NK-92 treated with Interleukin-12 subunit alpha and Interleukin-12 subunit beta, amount 100 ng/mL, for 24 hours (cell line): ENCODE results near the gene NPTXR.

Experiments used
- DNase-seq: peaks from one replicate; lab custom pipeline; 2025; lab: John Stamatoyannopoulos, UW

NPTXR gene

GRCh38 chr22:38793721-38794466, 49.9 kb downstream of the NPTXR start, which contains the start of gene DNAL4:
DNAL4 (minus strand) TSS chr22:38794143; CDS start chr22:38782731, 11,412 bp downstream.
- peak; percentile 78 for DNase-seq

DNA sequence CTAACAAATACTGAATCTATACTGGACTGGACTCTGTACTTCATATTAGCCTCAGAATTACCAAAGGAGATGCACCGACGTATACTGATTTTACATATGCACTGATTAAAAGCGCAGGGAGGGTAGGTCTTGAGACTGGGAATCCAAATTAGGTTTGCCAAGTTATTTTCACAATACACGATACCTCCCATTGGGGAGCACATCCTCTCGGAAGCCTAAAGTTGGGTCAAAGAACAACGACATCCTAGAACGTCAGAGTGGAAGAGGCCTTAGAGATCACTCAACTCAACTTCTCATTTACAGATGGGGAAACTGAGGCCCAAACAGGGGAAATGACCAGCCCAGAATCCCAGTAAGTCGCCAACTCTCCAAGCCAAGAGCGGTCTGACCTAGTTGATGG, 50.5 kb downstream of the NPTXR start:
- no peak for DNase-seq

DNA sequence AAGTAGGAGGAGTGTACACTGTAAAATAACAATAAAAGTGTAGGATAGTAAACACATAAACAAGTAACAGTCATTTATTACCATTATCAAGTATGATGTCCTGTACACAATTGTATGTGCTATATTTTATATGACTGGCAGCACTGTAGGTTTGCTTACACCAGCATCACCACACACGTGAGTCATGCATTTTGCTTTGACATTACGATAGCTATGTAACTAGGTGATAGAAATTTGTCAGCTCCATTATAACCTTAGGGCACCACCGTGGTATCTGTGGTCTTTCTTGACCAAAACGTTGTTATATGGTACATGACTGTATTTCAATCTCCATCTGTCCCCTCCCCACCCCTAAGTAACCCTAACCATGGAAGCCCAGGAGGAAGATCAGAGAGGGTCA, 51.0 kb downstream of the NPTXR start:
- no peak for DNase-seq

DNA sequence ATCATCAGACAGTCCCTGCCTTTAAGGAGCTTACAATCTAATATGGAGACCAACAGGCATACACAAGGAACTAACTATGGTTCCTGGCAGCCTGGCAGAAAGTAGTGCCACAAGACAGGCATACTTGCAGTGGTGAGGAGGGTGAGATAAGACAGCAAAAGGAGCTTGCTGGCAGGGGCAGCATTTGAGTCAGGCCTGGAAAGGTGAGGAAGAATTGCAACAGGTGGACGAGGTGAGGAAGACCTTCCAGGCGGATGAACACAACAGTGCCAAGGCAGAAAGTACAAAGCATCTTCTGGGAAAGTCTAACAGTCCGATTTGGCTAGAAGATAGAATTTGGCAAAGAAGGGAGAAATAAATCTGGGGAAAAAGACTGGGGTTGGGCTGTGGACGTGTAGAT, 54.2 kb downstream of the NPTXR start:
- no peak for DNase-seq

DNA sequence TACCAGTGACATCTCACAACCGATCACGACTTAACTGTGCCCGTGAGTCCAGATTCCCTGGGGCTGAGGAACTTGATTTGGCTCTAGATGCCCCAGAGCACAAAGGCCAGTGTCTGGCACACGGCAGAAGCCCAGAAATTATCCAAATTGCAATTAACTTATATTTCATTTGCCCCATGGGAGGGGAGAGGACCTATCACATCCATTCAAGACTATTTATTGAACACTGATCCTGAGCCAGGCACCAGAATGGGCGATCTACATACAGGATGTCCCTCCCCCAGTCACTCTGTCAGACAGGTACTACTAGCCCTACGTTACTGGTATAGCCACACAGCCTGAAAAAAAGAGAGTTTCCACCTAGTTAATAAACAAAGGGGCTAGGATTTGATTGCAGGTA, 55.0 kb downstream of the NPTXR start:
- DNase-seq = no peak

DNA sequence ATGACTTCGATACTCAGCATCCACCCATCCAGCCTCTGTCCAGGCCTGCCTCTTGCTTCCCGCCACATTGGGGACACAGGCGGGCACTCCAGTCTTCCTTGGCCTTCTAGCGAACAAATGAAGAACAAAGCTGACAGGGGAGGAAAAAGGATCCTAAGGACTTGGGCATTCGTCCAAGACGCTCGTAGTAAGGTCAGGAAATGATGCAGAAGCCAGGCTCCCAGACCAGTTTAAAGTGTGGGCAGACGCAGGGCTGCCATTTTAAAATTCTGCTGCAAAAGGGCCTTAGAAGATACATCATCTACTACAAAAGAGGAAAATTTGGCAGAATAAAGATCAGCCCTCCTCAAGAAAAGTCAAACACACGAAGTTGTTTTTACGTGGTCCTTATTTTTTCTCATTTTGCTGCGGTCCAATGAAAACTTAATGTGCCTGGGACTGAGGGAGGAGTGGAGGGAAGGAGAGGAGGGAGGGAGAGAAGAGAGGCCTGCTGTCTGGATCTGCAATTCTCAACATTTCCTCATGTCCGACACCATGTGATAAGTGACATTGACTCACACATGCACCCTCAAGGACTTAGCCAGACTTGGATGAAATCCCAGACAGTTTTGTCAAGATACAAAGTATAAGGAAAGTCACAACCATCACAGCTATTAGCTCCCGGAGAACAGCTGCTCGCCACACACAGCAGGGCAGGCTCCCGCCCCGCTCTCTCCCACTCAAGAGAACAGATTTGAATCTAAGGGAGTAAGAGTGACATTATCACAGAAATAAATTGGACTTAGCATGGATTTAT, 55.6 kb downstream of the NPTXR start:
- no peak for DNase-seq

DNA sequence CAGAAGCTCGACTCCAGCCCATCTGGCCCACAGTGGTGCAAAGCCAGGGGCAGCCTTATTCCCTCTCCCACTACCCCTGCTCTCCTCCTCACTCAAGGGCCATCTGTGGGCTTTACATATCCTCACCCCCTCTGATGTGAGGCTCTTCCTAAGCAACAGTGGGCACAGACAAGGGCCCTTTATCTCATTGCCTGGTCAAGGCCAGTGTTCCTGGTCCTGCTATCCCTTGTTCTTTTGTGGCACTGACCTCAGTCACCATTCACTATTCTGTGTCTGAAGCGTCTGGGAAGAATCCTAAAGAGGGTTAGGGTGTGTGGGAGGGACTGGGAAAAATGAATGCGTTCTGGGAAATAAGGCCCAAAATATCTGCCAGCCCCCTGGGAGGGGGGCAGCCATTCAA, 57.2 kb downstream of the NPTXR start:
- no peak for DNase-seq

- no peak for DNase-seq
Measured at GRCh38 chr22:38784856-38785255, 59.0 kb downstream of the NPTXR start.

DNA sequence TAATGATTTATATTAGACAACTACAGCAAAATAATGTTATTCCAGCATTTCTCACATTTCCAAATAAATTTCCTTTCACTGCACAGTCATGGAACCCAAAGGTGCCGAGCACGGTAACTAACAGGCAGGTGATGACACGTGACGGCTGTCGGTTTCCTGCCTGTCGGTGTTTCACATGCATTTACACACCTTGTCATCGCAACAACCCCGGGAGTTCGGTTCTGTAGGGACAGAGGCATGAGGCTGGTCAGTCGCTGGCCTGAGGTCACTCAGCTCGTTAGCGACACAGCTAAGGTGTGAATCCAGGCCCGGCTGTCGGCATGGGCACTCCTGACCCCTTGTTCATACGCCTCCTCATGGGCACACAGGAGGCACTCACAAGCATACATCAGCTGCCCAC, 59.8 kb downstream of the NPTXR start:
- DNase-seq = no peak

GRCh38 chr22:38783095-38783615, 60.7 kb downstream of the NPTXR start:
- DNase-seq = no peak

DNA sequence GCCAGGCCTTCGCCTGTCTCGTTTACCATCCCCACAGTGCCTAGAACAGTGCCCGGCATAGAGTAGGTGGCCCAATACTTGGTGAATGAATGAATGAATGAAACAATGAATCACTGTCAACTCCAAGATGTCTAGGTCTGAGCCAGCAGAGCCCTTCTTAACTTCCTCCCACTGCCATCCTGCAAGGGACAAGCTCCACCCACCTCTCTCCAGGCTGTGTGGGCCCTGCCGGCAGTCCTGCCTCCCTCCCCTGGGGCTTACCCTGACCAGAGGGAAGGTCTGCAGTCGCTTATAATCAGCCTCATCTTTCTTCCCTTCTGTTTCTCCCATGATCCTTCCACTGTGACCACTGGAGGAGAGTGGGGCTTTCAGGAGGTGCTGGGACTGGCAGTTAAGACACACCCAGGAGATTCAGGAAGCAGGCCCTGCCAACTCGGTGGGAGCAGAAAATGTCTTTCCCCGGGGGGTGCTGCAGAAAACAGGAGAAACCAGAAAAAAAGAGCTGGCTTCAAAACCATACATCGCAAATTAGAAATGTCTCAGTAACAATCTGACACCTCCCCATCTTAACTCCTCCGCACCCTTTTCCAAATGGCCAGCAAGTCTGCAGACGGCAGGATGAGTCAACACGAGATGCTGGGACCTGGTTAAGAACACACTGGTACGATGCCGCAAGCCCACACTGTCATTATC, 61.3 kb downstream of the NPTXR start:
- DNase-seq = no peak

DNA sequence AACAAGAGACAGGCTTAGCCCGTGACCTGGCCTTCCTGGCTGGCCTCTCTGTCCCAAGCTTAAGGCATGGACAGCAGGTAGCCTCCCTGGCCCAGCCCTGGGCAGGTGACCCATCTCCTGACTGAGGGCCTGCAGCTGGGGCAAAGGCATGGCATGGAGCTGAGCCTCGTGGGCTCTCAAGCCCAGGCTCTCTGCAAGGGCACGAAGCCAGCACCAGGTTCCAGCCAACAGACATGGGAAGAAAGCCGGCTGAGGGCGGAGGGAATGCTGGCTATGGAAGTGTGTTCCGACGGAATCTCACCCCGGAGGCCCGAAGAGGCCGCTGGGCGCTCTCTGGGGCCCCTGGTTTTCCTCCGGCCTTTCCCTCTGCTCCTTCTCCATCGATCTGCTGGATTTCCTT, 62.8 kb downstream of the NPTXR start:
- DNase-seq = no peak

- DNase-seq = no peak
Measured at GRCh38 chr22:38777087-38777671, 66.6 kb downstream of the NPTXR start.

DNA sequence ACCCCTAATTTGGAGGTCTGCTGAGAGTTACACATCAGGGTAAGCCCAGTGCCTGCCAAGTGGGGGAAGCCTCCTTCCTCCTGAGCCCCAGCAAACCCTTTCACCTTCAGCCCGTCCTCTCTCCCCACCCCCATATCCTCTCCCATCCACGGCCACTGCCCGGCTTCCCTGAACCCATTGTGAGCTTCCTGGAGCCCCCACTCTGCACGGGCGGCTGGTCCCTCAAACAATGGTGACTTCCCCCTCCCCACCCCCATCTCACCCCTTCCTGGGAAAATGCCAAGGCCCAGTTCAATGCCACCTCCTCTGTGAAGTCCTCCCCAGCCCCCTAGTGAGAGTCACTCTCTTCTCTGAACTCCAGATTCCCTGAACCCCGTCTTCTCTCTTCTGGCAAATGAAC, 67.7 kb downstream of the NPTXR start:
- DNase-seq = no peak

DNA sequence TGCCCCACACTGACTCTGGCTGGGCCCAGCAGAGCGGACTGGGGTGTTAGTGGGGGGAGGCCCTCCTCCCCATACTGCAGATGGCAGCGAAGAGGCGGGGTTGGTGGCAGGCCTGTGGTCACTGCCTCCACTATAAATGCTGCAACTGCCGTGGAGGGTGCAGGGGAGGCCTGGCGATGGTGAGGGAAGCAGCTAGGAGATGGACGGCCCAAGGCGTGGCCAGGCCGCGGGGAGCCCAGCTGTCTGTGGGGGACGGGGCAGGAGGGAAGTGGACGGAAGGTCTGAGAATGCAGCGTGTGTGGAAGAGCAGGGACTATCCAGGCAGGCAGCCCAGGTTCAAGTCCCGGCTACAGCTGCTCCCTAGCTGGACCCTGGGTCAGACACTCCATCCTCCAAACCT, 68.2 kb downstream of the NPTXR start:
- no peak for DNase-seq

GRCh38 chr22:38774496-38775166, 69.2 kb downstream of the NPTXR start:
- DNase-seq = no peak

- DNase-seq = no peak
Measured at GRCh38 chr22:38773363-38773946, 70.4 kb downstream of the NPTXR start.

- no peak for DNase-seq
Measured at GRCh38 chr22:38772623-38772873, 71.3 kb downstream of the NPTXR start.

DNA sequence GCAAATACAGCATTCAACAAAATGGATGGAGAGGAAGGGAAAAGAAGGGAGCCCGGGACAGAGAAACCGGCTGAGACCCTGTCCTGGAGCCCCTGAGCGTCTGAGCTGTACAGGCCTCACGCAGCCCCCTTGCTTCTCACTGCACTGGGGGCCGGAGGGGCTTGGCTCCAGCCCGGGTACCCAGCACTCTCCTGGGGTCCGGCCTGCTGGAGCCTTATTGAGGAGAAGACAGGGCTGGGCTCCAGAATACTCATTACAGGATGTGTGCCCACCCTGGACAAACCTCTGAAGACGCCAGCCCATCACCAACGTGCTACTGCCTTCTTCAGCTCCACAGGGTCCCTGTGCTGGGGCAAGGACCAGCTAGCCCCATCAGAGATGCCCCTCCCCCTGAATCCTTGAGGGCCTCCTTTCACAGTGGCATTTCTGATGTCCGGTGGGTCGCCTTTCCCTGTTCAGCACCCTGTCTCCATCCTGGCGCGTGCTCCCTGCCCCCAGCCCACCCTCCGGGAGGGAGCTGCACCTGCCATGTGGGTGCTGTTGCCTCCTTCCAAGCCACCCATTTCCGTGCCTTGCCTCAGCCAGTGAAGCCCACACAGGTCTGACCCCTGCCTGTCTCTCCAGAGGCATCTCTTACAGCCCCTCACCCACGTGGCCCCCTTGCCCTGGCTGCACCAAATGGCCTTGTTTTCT, 73.4 kb downstream of the NPTXR start:
- no peak for DNase-seq
